Gastroesophageal sphincter (tissue), 3 donors: ENCODE results near the gene PRDM16.

Experiments
- EP300 ChIP-seq: sonication (generic); formaldehyde crosslinking; IDR thresholded peaks from one replicate; pipeline ENCODE4 v1.6.1; 2017; ENCODE audit warnings: antibody characterized with exemption, mild to moderate bottlenecking
- POLR2A ChIP-seq, 2 donors: fragments of 450-650 bp; IDR thresholded peaks; one replicate each; pipeline ENCODE4 v1.6.1; 2017; ENCODE audit warnings: antibody characterized with exemption in 2 of 2, mild to moderate bottlenecking in 2 of 2, moderate library complexity in 1 of 2
- POLR2AphosphoS5 ChIP-seq: sonication (generic); formaldehyde crosslinking; IDR thresholded peaks from one replicate; pipeline ENCODE4 v1.6.1; 2017; ENCODE audit warnings: antibody characterized with exemption
- TF ChIP-seq, protein P1 (sequence below), 4 experiments: fragments of 200-600 bp in 2 of 4; fragments of 450-650 bp in 2 of 4; sonication (generic) in 1 of 4; IDR thresholded peaks; one replicate each; pipeline ENCODE4 v1.5.1; 2017 to 2019; ENCODE audit warnings: antibody characterized with exemption in 4 of 4, mild to moderate bottlenecking in 2 of 4, moderate library complexity in 2 of 4

DNA sequence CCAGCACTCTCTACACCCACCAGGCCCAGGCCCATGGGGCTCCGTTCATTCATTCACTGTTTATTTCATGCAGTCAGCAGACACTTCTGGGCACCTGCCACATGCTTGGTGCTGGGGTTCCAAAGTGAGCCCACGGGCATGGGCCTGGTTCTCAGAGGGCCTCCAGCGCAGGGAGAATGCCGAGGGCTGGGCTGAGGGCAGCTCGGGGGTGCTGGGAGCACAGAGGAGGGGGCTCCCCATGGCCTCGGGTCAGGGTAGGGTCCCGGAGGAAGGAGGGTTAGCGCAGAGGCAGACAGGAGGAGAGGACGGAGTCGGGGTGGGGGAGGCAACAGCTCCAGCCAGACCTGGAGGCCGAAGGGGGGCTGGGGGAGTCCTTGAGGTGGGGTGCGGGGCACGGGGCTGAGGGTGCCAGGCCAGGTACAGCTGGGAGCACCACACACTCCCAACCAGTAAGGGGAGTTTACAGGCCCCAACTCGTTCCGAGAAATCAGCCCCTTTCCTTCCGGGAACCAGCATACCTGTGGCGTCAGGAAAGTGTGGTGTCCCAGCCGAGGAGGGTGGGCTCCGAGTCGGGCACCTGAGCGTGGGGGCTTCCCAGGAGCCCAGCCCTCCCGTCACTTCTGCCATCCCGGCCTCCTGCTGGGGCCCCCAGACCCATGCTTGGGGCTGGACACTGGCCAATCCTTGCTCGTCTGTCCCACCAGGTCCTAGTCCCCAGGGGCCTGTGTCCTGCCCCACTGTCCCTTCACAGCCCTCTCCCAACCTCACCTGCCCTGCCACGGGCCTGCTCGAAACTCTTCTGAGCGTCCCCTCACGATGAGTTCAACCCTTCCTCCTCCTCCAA lies 396.3 kb downstream of the PRDM16 start:
- TF ChIP-seq, protein P1, sequence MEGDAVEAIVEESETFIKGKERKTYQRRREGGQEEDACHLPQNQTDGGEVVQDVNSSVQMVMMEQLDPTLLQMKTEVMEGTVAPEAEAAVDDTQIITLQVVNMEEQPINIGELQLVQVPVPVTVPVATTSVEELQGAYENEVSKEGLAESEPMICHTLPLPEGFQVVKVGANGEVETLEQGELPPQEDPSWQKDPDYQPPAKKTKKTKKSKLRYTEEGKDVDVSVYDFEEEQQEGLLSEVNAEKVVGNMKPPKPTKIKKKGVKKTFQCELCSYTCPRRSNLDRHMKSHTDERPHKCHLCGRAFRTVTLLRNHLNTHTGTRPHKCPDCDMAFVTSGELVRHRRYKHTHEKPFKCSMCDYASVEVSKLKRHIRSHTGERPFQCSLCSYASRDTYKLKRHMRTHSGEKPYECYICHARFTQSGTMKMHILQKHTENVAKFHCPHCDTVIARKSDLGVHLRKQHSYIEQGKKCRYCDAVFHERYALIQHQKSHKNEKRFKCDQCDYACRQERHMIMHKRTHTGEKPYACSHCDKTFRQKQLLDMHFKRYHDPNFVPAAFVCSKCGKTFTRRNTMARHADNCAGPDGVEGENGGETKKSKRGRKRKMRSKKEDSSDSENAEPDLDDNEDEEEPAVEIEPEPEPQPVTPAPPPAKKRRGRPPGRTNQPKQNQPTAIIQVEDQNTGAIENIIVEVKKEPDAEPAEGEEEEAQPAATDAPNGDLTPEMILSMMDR (IDR thresholded peaks at IDR 0.05) = no peak
- TF ChIP-seq EP300 (no peak), POLR2A (IDR thresholded peaks at IDR 0.05) (no peak), POLR2AphosphoS5 (no peak)
